GM13977 (cell line): Measurements from ENCODE around the gene SBNO2.

Experiments
- DNase-seq: peaks from one replicate; pipeline ENCODE4 v3.0.0; 2012; ENCODE audit warnings: low spot score
- CTCF ChIP-seq: IDR thresholded peaks from 2 replicates; pipeline ENCODE4 v1.5.1; 2012; ENCODE audit warnings: mild to moderate bottlenecking, control low read depth; ENCODE audit not compliant: insufficient read depth; ENCODE audit errors: extremely low read depth, missing control alignments
- in situ Hi-C: fragments of 300-500 bp; cut with MboI; formaldehyde crosslinking; loops from one replicate; pipeline ENCODE4 v1.12.0; 2022; ENCODE audit warnings: low sequenced_read_pairs, low pct_unique_long_range_greater_than_20kb, mixed read lengths, inconsistent platforms; ENCODE audit not compliant: unreplicated experiment

The SBNO2 gene

GRCh38 chr19:1085053-1085658 is 88.9 kb downstream of the SBNO2 start:
- no peak for DNase-seq
- in situ Hi-C loops = no loop called here
- no peak for TF ChIP-seq CTCF

DNA sequence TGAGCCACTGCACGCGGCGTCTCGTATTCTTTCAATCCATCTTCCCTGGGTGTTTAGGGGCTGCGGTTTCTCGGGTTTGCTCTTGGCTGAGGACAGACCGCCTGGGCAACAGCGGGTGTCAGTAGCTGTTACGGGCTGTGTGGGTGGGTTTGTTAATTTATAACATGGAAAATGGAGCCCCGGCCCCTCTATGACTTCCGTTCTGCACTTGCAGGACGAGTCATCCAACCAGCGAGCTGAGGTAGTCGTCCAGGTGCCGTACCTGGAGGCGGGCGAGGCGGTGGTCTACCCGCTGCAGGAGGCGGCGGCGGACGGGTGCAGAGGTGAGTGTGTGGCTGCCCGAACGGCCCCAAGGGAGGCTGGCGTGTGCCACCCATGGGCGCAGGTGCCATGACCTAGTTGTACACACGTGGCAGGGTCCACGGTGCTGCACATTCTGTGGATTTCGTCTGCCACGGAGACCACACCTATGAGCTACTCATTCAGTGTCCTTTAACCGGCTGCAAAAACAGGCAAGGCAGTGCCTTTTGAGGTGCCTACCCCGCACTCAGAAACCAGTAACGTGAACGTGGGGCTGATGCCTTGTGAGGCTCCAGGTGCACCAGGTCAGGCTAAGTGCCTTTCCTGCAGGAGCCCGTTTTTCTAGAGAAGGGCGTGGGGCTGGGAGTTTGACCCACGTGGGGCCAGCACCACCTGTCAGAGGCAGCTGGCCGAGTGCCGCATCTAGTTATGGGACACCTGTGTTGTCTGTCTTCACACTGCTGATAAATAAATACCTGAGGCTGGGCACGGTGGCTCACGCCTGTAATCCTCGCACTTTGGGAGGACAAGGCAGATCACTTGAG is 89.8 kb downstream of the SBNO2 start:
- no peak for TF ChIP-seq CTCF
- no peak for DNase-seq
- in situ Hi-C loops = no loop called here

DNA sequence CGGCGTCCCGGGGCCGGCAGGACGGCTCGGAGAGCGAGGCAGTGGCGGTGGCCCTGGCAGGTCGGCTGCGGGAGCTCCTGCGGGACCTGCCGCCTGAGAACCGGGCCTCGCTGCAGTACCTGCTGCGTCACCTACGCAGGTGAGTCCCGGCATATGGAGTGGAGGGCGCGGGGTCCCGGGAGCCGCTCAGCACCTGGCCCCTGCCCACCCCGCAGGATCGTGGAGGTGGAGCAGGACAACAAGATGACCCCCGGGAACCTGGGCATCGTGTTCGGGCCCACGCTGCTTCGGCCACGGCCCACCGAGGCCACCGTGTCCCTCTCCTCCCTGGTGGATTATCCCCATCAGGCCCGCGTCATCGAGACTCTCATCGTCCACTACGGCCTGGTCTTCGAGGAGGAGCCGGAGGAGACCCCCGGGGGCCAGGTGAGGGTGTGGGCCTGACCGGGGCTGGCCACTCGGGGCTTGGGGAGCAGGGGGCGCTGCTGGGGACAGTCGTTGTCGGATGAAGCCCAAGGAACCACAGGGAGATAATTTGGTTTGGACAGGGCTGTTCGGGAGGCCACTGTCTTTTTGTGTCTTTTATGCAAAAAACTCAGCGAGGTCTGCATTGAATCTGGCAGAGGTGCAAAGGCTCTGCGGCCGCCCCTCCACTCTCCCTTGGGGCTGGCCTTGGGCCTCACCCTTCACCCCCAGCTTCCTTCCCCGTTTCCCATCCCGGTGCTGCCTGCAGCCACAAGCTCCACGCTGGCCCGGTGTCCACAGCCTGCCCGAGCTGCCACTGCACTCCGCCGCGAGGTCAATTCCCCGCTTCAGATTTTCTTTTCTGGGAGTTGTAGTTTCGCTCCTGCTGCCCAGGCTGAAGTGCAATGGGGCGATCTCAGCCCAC is 90.9 kb downstream of the SBNO2 start:
- in situ Hi-C loops = no loop called here
- no peak for TF ChIP-seq CTCF
- DNase-seq = no peak

DNA sequence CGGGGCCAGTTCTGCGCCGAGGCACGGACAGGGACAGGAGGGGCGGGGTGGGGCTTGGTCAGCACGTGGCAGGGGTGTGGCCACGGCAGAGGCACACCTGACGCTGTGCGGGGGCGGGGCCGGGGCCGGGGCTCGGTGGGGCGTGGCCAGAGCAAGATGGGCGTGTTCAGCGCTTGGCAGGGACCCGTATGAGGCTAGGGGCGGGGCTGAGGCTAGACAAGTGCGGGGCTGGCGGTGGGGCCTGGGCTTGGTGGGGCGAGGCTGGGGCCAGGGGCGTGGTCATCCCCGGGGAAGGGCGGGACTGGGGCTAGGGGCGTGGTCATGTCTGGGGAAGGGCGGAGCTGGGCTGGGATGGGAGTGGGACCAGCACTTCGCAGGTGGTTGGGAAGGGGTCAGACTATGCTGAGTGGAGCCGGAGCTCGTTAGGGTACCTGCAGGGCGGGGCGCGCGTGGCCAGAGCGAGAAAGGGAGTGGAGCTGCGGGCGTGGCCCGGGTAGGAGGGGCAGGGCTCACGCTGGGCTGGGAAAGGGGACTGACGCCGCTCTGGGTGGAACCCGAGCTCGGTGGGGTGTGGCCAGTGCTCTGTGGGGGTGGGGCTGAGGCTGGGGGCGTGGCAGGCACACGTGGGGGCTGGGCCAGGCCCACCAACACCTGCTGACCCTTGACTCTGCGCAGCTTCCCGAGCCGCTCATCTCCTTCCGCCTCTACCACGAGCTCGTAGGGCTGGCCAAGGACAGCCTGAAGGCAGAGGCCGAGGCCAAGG is 91.7 kb downstream of the SBNO2 start:
- peak; percentile 79 for DNase-seq
- TF ChIP-seq CTCF = no peak
- in situ Hi-C loops = no loop called here

DNA sequence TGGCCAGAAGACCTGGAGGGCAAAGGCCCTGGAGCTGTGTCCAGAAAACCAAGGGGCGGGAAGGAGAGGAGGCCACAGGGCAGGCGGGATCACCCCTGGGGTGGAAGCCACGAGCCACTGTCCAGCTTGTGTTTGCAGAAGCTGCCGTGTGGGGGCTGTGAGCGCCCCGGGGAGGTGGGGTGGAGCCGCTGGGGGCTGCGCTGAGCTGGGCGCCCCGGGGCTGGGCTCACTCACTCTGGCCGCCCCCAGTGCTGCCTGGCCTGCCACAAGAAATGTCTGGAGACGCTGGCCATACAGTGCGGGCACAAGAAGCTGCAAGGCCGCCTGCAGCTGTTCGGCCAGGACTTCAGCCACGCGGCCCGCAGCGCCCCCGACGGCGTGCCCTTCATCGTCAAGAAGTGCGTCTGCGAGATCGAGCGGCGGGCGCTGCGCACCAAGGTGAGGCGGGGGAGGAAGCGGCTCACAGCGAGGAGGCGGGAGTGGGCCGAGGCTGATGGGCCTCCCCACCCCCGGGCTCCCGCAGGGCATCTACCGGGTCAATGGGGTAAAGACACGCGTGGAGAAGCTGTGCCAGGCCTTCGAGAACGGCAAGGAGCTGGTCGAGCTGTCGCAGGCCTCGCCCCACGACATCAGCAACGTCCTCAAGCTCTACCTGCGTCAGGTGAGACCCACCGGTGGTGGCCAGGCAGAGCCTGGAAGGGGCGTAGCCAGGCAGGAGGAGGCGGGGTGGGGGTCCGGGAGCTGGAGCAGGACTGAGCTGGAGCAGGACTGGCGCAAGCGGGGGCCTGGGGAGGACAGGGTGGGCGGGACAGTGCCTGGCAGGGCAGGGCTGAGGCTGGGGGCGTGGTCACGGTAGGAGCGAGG is 92.5 kb downstream of the SBNO2 start:
- DNase-seq = no peak
- in situ Hi-C loops = no loop called here
- no peak for TF ChIP-seq CTCF
